NCI-H1694 (cell line): ENCODE measurements around the gene CDC20.

ENCODE experiments used
- DNase-seq: peaks from one replicate; lab custom pipeline; 2025; lab: John Stamatoyannopoulos, UW

Gene CDC20

GRCh38 chr1:43329995-43330751 lies 28.6 kb upstream of the CDC20 start:
- DNase-seq, result no peak

- no peak for DNase-seq
Measured at GRCh38 chr1:43331688-43332087, 27.1 kb upstream of the CDC20 start.

- DNase-seq, result no peak
Measured at GRCh38 chr1:43334453-43335205, 24.2 kb upstream of the CDC20 start.

GRCh38 chr1:43337588-43337987 lies 21.2 kb upstream of the CDC20 start, which contains the start of gene MPL:
Gene MPL (plus strand): TSS chr1:43337818. CDS start chr1:43337849, 31 bp downstream.
- no peak for DNase-seq

- no peak for DNase-seq
Measured at GRCh38 chr1:43338001-43338400, 20.8 kb upstream of the CDC20 start.

- DNase-seq, result no peak
Measured at GRCh38 chr1:43339584-43340232, 19.1 kb upstream of the CDC20 start.

GRCh38 chr1:43340559-43340958 lies 18.2 kb upstream of the CDC20 start:
- DNase-seq, result no peak

- no peak for DNase-seq
Measured at GRCh38 chr1:43344267-43344850, 14.4 kb upstream of the CDC20 start.

- DNase-seq, result no peak
Measured at GRCh38 chr1:43345120-43345519, 13.7 kb upstream of the CDC20 start.

GRCh38 chr1:43346636-43347035 lies 12.1 kb upstream of the CDC20 start:
- no peak for DNase-seq

- DNase-seq, result no peak
Measured at GRCh38 chr1:43348343-43348808, 10.4 kb upstream of the CDC20 start.

GRCh38 chr1:43348809-43349593 lies 9.8 kb upstream of the CDC20 start:
- no peak for DNase-seq

- DNase-seq, result no peak
Measured at GRCh38 chr1:43349594-43350306, 9.0 kb upstream of the CDC20 start.

- no peak for DNase-seq
Measured at GRCh38 chr1:43350976-43351375, 7.8 kb upstream of the CDC20 start.

GRCh38 chr1:43351421-43352350 lies 7.1 kb upstream of the CDC20 start:
- DNase-seq, result no peak

- DNase-seq, result no peak
Measured at GRCh38 chr1:43352351-43352705, 6.5 kb upstream of the CDC20 start.

- no peak for DNase-seq
Measured at GRCh38 chr1:43352881-43353280, 5.9 kb upstream of the CDC20 start.

- DNase-seq, result no peak
Measured at GRCh38 chr1:43354471-43354870, 4.3 kb upstream of the CDC20 start.

GRCh38 chr1:43354936-43355335 lies 3.8 kb upstream of the CDC20 start:
- no peak for DNase-seq

- no peak for DNase-seq
Measured at GRCh38 chr1:43357251-43357650, 1.5 kb upstream of the CDC20 start.
